Colonic mucosa (tissue), 4 donors: Measurements from ENCODE around the gene ADD2. TPM values are rescaled to one million over a fixed set of nuclear protein-coding genes. Genes with fewer than 3 reads are reported as not detected.

Source experiments
- DNase-seq: peaks from one replicate; pipeline ENCODE4 v3.0.0-alpha.2; 2020
- H3K27ac ChIP-seq: fragments of 200-600 bp; one replicate; pipeline ENCODE4 v1.8.0; 2021
- H3K27me3 ChIP-seq: fragments of 200-600 bp; one replicate; pipeline ENCODE4 v1.8.0; 2021
- H3K36me3 ChIP-seq: fragments of 200-600 bp; one replicate; pipeline ENCODE4 v1.8.0; 2021
- H3K4me1 ChIP-seq: fragments of 200-600 bp; one replicate; pipeline ENCODE4 v1.8.0; 2021; ENCODE audit warnings: mild to moderate bottlenecking
- H3K4me3 ChIP-seq: fragments of 200-600 bp; one replicate; pipeline ENCODE4 v1.8.0; 2021
- H3K9ac ChIP-seq, 2 donors: one replicate each; pipeline ENCODE4 v1.7.0; 2013; ENCODE audit warnings: control low read depth in 2 of 2, low read depth in 2 of 2, low read length in 2 of 2
- H3K9me3 ChIP-seq: fragments of 200-600 bp; one replicate; pipeline ENCODE4 v1.8.0; 2021
- CTCF ChIP-seq: fragments of 200-600 bp; IDR thresholded peaks from one replicate; pipeline ENCODE4 v1.8.0; 2022; ENCODE audit warnings: antibody characterized with exemption, mild to moderate bottlenecking
- intact Hi-C: fragments of 100-400 bp; cut with DNase I; formaldehyde crosslinking; loops from one replicate; pipeline ENCODE4 v1.14.1; 2022
- total RNA-seq, 2 donors: library from RNA; stranded (reverse); fragmentation: NEBNext Ultra II Directional in 1 of 2; extraction: Animal tissue kit (Norgen Biotek cat#: 25700) in 1 of 2; gene quantifications; one replicate each; pipeline ENCODE4 v1.2.1, GENCODE V29; 2021
- donor health status: healthy.
- donor health status: DM: no; HTN: no; CAD: no.
- donor health status: DM: no; HTN: no; CAD: no.

ADD2 gene
- total RNA-seq, 2 donors from 2014 or later, result 0.79 to 1.1 TPM

DNA sequence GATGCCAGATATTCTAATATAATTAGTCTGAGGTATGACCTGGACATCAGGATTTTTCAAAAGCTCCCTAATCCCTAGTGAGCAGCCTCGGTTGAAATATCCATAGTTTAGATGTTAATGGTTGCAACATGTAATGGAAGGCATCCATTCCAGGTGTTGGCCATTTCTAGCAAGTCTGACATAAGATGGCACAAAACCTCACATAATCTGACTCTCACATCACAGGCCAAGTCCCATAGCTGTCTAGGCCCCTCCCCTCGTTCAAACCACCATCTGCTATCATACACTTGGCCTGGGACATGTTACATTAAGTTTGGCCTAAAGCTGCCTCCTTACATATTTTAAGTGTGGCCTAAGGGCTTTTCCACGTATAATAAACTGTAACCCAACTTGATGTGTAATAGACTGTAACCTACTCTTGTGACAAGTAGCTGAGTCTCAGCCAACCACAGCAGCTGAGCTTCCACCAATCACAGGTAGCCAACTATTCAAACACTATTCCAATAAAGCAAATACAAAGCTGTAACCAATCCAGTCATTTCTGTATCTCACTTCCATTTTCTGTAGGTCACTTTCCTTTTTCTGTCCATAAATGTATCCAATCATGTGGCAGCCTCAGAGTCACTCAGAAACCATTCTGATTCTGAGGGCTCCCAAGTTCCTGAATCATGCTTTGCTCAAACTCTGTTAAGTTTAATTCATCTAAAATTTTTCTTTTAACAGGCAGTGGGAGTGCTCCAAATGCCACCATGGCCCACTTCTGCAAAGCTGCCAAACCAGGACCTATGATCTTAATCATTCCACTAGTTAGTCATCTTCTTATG lies 59.4 kb downstream of the ADD2 start:
- H3K27ac ChIP-seq, result no peak overlapping the region
- H3K4me3 ChIP-seq, result no peak overlapping the region
- no peaks in the 10 kb centered on the region for H3K36me3 ChIP-seq
- no peaks in the 10 kb centered on the region for H3K27me3 ChIP-seq
- no peaks in the 10 kb centered on the region for H3K4me1 ChIP-seq
- DNase-seq, result no peak
- intact Hi-C loops, result no loop called here
- no peak for TF ChIP-seq CTCF
- no peaks in the 10 kb centered on the region for H3K9me3 ChIP-seq
- H3K9ac ChIP-seq, result no peak overlapping the region

GRCh38 chr2:70707706-70708105 lies 60.3 kb downstream of the ADD2 start:
- no peak for TF ChIP-seq CTCF
- Histone ChIP-seq H3K27me3 (no peaks in the 10 kb centered on the region), H3K27ac (no peak overlapping the region), H3K9me3 (no peaks in the 10 kb centered on the region), H3K4me1 (no peaks in the 10 kb centered on the region), H3K36me3 (no peaks in the 10 kb centered on the region), H3K9ac (no peak overlapping the region), H3K4me3 (no peak overlapping the region)
- intact Hi-C loops, result no loop called here
- DNase-seq, result no peak

- no peaks in the 10 kb centered on the region for H3K36me3 ChIP-seq
- H3K4me1 ChIP-seq, result no peaks in the 10 kb centered on the region
- H3K27ac ChIP-seq, result no peak overlapping the region
- no peak overlapping the region for H3K4me3 ChIP-seq
- H3K9ac ChIP-seq, result no peak overlapping the region
- TF ChIP-seq CTCF, result no peak
- intact Hi-C loops, result no loop called here
- H3K27me3 ChIP-seq, result no peaks in the 10 kb centered on the region
- no peak for DNase-seq
- H3K9me3 ChIP-seq, result no peaks in the 10 kb centered on the region
These were observed 61.8 kb downstream of the ADD2 start for GRCh38 chr2:70706026-70706795.

GRCh38 chr2:70705160-70705850 lies 62.7 kb downstream of the ADD2 start:
- H3K36me3 ChIP-seq, result no peaks in the 10 kb centered on the region
- no peak for DNase-seq
- no peaks in the 10 kb centered on the region for H3K27me3 ChIP-seq
- intact Hi-C loops, result no loop called here
- no peaks in the 10 kb centered on the region for H3K4me1 ChIP-seq
- H3K9ac ChIP-seq, result no peak overlapping the region
- H3K4me3 ChIP-seq, result no peak overlapping the region
- H3K27ac ChIP-seq, result no peak overlapping the region
- no peak for TF ChIP-seq CTCF
- no peaks in the 10 kb centered on the region for H3K9me3 ChIP-seq

DNA sequence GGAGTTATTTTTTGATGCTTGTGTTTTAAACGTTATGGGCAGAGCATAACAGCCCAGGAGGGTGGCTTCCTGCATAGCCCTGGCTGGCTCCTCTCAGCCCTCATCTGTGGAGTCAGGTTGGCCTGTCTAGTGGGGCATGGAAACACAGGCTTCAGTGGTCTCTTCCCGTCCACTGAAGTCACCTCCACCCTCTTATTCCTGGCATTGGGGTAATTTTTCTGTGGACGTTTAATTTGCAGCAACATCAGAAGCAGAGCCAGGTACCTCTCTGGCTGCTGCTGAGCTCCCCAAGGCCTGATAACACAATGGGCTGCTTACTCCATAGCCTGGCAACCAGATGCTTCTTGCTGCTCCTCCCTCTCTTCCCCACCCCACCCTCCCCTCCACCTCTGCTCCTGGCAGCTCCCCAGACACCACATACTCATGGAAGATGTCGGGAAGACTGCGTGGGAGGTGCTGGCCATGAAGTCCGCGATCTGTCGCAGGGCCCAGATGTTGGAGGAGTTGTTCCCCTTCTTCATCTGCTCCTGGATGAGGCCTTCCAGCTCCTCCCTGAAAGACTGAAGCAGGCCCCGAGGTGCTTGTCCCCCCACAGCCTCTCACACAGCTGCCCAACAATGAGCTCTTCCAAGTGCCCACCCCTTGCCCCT lies 64.0 kb downstream of the ADD2 start:
- Histone ChIP-seq H3K27ac (no peak overlapping the region), H3K27me3 (no peaks in the 10 kb centered on the region), H3K36me3 (no peaks in the 10 kb centered on the region), H3K9ac (no peak overlapping the region), H3K4me1 (no peaks in the 10 kb centered on the region), H3K4me3 (no peak overlapping the region), H3K9me3 (no peaks in the 10 kb centered on the region)
- no peak for DNase-seq
- intact Hi-C loops, result no loop called here
- TF ChIP-seq CTCF, result no peak
